B cell (primary cell): ENCODE data around the gene PDCD6IP.

Experiments
- CTCF ChIP-seq: fragments of 200-600 bp; IDR thresholded peaks from one replicate; pipeline ENCODE4 v1.8.0; 2022; ENCODE audit warnings: antibody characterized with exemption, mild to moderate bottlenecking
- EZH2 ChIP-seq: IDR thresholded peaks from 2 replicates; pipeline ENCODE4 v1.6.1; 2012; ENCODE audit warnings: borderline replicate concordance, low read depth, mild to moderate bottlenecking, moderate library complexity, low read length; ENCODE audit not compliant: insufficient read depth, poor library complexity, severe bottlenecking

GRCh38 chr3:33889394-33890039 is 91.1 kb downstream of the PDCD6IP start:
- TF ChIP-seq CTCF: no peak
- TF ChIP-seq EZH2: no peak
